Measurements from ENCODE around the gene DENND4B. TPM values are rescaled to one million over a fixed set of nuclear protein-coding genes. Genes with fewer than 3 reads are reported as not detected.
A peak's percentile ranks its signal among the peaks of the same experiment; 100 is the strongest.

The DENND4B gene
- total RNA-seq, 1 donor from 2014 or later, result 2.7 TPM

- Histone ChIP-seq H3K36me3 (no peaks in the 10 kb centered on the region), H3K4me1 (peaks cover 1% of the 10 kb centered on the region), H3F3A (ENCODE audit: low read depth) (peaks cover 39% of the 10 kb centered on the region), H3K27ac (no peak overlapping the region), H3K4me3 (no peak overlapping the region), H3K27me3 (no peaks in the 10 kb centered on the region), H3K4me2 (no peak overlapping the region), H3K79me2 (ENCODE audit: low read depth) (peaks cover 19% of the 10 kb centered on the region), H4K20me1 (ENCODE audit: low read depth) (peaks cover 7% of the 10 kb centered on the region), H2AFZ (replicated peaks) (no peak overlapping the region), H3K9me3 (ENCODE audit: low read depth) (no peaks in the 10 kb centered on the region), H3K9ac (no peak overlapping the region)
- DNase-seq (ENCODE audit: low spot score), result no peak
- Mint-ChIP-seq H3K4me3 (no peak overlapping the region), H3K4me1 (peaks cover 7% of the 10 kb centered on the region), H3K9me3 (no peaks in the 10 kb centered on the region), H3K27ac (no peak overlapping the region), H3K27me3 (ENCODE audit: insufficient read depth, low read depth) (peaks cover 7% of the 10 kb centered on the region), H3K36me3 (peaks cover 5% of the 10 kb centered on the region)
- TF ChIP-seq EZH2phosphoT487 (IDR thresholded peaks at IDR 0.05) (no peak), EZH2 (IDR thresholded peaks at IDR 0.05) (no peak), CTCF (IDR thresholded peaks at IDR 0.05) (no peak)
Measured at GRCh38 chr1:153926405-153926804, 20.1 kb downstream of the DENND4B start.

DNA sequence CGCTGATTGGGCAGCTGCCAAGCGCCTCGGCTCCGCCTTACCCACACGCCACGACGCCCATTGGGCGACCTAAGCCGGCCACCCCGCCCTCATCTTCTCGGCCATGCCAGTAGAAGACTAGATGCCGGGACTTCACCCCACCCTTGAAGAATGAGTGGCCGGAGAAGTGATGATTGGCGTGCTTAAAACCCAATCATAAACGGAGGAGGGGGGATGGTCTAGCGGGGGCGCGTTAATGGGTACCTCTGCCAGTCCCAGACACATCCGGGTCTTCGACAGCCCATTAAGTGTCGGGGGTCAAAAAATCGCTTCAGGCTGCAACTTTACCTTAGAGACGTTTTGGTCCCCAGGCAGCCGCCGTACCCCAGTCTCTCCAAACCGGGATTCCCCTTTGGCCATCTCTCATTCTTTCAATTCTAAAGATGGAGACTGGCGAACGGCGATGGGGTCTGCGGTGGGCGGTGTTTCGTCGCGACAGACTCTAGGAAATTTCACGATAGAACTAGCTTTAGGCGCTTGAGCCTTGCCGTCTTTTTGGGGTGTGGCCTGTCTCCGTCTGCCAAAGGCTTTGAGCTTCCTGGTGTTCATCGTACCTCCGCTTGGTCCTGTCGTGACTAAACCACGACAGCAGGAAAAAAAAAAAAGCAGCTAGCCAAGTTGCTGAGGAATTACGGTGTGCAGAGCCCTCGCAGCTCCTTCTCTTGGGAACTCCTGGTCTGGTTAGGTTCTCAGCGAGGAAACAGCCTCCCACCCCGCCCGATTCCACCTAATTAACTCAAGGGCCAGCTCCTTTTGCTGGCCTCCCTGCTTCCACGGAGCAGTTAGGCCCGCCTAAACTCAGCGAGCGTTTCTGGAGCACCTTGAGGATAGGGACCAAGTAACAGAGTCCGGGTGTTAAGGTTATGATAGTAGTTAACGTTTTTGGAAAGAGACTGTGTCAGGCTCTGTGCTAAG, 23.3 kb downstream of the DENND4B start, which contains the start of gene GATAD2B:
Gene GATAD2B (minus strand): TSS at position 1 of the 954 bp plus-strand sequence. CDS start 94,625 bp downstream, outside the sequence.
- peaks cover 50% of the 10 kb centered on the region for H3K79me2 ChIP-seq (ENCODE audit: low read depth)
- peak within 1 kb of the TSS; percentile 98 for H3K27ac Mint-ChIP-seq
- no peak for TF ChIP-seq EZH2 (IDR thresholded peaks at IDR 0.05)
- TF ChIP-seq CTCF (IDR thresholded peaks at IDR 0.05), result no peak
- no peak for TF ChIP-seq EZH2phosphoT487 (IDR thresholded peaks at IDR 0.05)
- peaks cover 7% of the 10 kb centered on the region for H3K27me3 Mint-ChIP-seq (ENCODE audit: insufficient read depth, low read depth)
- H3K4me1 ChIP-seq, result peaks cover 21% of the 10 kb centered on the region
- H2AFZ ChIP-seq (replicated peaks), result peak within 1 kb of the TSS; percentile 48
- H3F3A ChIP-seq (ENCODE audit: low read depth), result peaks cover 32% of the 10 kb centered on the region
- H3K4me1 Mint-ChIP-seq, result peaks cover 32% of the 10 kb centered on the region
- DNase-seq (ENCODE audit: low spot score), result peak; percentile 100
- H3K36me3 ChIP-seq, result no peaks in the 10 kb centered on the region
- peak within 1 kb of the TSS; percentile 97 for H3K27ac ChIP-seq
- no peaks in the 10 kb centered on the region for H3K9me3 Mint-ChIP-seq
- peak within 1 kb of the TSS; percentile 98 for H3K4me2 ChIP-seq
- peak within 1 kb of the TSS; percentile 99 for H3K4me3 ChIP-seq
- H3K4me3 Mint-ChIP-seq, result peak within 1 kb of the TSS; percentile 97
- H3K9me3 ChIP-seq (ENCODE audit: low read depth), result no peaks in the 10 kb centered on the region
- no peaks in the 10 kb centered on the region for H3K36me3 Mint-ChIP-seq
- no peaks in the 10 kb centered on the region for H3K27me3 ChIP-seq
- H3K9ac ChIP-seq, result peak within 1 kb of the TSS; percentile 78
- H4K20me1 ChIP-seq (ENCODE audit: low read depth), result peaks cover 39% of the 10 kb centered on the region

DNA sequence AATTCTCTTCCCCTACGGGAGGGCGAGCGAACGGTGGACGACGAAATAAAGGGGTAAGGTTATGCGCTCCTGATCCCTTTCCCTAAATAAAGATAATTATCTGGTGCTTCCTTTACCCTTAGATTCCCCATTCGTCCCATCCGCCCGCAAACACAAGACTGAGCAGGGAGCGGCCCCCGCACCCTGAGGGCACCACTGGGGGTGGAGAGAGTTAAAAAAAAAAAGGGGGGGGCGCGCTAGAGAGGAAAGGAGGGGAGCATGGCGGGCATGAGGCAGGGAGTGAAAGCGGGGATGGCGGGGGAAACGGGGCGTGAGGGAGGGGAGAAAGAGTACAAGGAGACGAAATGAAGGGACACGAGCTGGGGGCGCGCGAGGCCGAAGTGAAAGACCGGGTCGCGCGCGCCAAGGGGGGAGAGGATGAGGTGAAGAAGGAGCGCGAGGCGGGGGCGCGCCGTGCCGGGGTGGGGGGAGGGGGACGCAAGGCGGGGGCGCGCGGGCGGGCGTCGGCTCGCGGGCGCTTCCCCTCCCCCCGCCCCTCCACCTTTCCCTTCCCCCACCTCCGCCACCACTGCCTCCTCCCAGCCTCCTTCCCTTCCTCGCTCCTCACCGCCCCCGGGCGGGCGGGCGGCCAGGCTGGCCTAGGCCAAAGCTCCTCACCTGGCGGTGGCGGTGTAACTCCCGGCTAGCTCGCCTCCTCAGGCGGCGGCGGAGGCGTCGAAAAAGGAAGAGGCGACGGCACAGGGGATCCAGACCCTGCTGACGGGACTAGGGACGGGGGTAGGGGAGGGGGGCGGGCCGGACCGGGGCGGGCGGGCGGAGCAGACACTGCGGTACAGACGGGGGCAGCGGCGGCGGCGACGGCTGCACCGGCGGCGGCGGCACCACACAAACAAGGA, 24.2 kb downstream of the DENND4B start:
- Histone ChIP-seq H3K4me3 (peak overlapping the region; percentile 99), H3K9ac (peak overlapping the region; percentile 78), H3K27ac (peak overlapping the region; percentile 97), H3K4me1 (peaks cover 21% of the 10 kb centered on the region), H3K9me3 (ENCODE audit: low read depth) (no peaks in the 10 kb centered on the region), H3F3A (ENCODE audit: low read depth) (peaks cover 27% of the 10 kb centered on the region), H2AFZ (replicated peaks) (peak overlapping the region; percentile 21), H3K4me2 (peak overlapping the region; percentile 98), H3K27me3 (no peaks in the 10 kb centered on the region), H3K36me3 (no peaks in the 10 kb centered on the region), H4K20me1 (ENCODE audit: low read depth) (peaks cover 48% of the 10 kb centered on the region), H3K79me2 (ENCODE audit: low read depth) (peaks cover 59% of the 10 kb centered on the region)
- Mint-ChIP-seq H3K4me1 (peaks cover 34% of the 10 kb centered on the region), H3K27ac (peak overlapping the region; percentile 2), H3K9me3 (no peaks in the 10 kb centered on the region), H3K27me3 (ENCODE audit: insufficient read depth, low read depth) (peaks cover 7% of the 10 kb centered on the region), H3K36me3 (peaks cover 3% of the 10 kb centered on the region), H3K4me3 (peak overlapping the region; percentile 97)
- TF ChIP-seq EZH2phosphoT487 (IDR thresholded peaks at IDR 0.05), result no peak
- TF ChIP-seq EZH2 (IDR thresholded peaks at IDR 0.05), result no peak
- TF ChIP-seq CTCF (IDR thresholded peaks at IDR 0.05), result peak; percentile 44
- DNase-seq (ENCODE audit: low spot score), result peak; percentile 92
